Mesodermal cell (in vitro differentiated cells): Measurements from ENCODE around the gene TMEM98.
"Not testable (repeated sequence)": the region's sequence is repeated elsewhere in the genome, so short reads cannot be mapped to it uniquely, and the experiment has no call there.

Experiments
- H3K27ac ChIP-seq: 2 replicates; pipeline ENCODE4 v1.7.0; 2013; ENCODE audit warnings: mild to moderate bottlenecking, low read depth, low read length, moderate library complexity; ENCODE audit not compliant: severe bottlenecking
- H3K36me3 ChIP-seq: 2 replicates; pipeline ENCODE4 v1.7.1; 2013; ENCODE audit warnings: mild to moderate bottlenecking, low read length, moderate library complexity; ENCODE audit not compliant: control insufficient read depth, insufficient read depth
- H3K4me1 ChIP-seq: one replicate; pipeline ENCODE4 v1.7.1; 2013; ENCODE audit warnings: mild to moderate bottlenecking, low read length; ENCODE audit not compliant: insufficient read depth, control insufficient read depth, poor library complexity, severe bottlenecking
- H3K4me3 ChIP-seq: 2 replicates; pipeline ENCODE4 v1.7.0; 2013; ENCODE audit warnings: low read length, control low read depth, mild to moderate bottlenecking; ENCODE audit not compliant: insufficient read depth, poor library complexity, severe bottlenecking; ENCODE audit errors: extremely low read depth
- H3K9me3 ChIP-seq: 2 replicates; pipeline ENCODE4 v1.7.1; 2013; ENCODE audit warnings: mild to moderate bottlenecking, low read length, moderate library complexity; ENCODE audit not compliant: control insufficient read depth
- WGBS, 2 experiments: methylation state at CpG; one replicate each; pipeline ENCODE4 v1.1.5; 2013; ENCODE audit warnings: missing lambda C conversion rate in 2 of 2; ENCODE audit not compliant: insufficient coverage in 2 of 2; 5-methylcytosine and 5-hydroxymethylcytosine counted together

TMEM98 gene

GRCh38 chr17:32956240-32956970 is 28.5 kb downstream of the TMEM98 start:
- Histone ChIP-seq H3K36me3 (no peaks in the 10 kb centered on the region), H3K4me3 (no peak overlapping the region), H3K27ac (no peak overlapping the region), H3K4me1 (peaks cover 7% of the 10 kb centered on the region), H3K9me3 (no peaks in the 10 kb centered on the region)
- WGBS, 2 experiments, result 84 to 100% methylated on average over 3 of the region's 5 CpGs

- Histone ChIP-seq H3K4me1 (peaks cover 10% of the 10 kb centered on the region), H3K36me3 (no peaks in the 10 kb centered on the region), H3K9me3 (no peaks in the 10 kb centered on the region), H3K27ac (no peak overlapping the region), H3K4me3 (no peak overlapping the region)
- 45 to 50% methylated on average over 2 of the region's 2 CpGs for WGBS, 2 experiments
Measured at GRCh38 chr17:32958418-32958817, 30.5 kb downstream of the TMEM98 start.

DNA sequence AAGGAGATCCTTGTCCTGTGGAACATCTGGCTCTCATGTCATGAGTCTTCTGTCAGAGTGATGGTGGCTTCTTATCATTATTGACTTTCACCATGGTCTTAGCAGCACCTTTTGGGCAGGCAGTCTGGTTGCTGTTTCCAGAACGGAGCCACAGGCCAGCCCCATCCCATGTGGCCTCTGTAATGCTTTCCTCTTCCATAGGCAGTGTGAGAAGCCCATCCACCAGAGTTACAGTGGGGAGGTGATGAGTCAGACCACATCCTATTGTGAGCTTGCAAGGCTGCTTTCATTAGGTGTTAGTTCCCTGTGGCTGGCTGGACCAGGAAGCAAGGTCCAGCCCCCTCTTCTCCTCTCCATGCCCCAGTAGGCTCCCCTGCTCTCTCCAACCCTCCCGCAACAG is 32.9 kb downstream of the TMEM98 start:
- peaks cover 10% of the 10 kb centered on the region for H3K4me1 ChIP-seq
- no peaks in the 10 kb centered on the region for H3K9me3 ChIP-seq
- H3K36me3 ChIP-seq, result no peaks in the 10 kb centered on the region
- 80 to 83% methylated on average over 2 of the region's 2 CpGs for whole genome bisulfite sequencing, 2 experiments
- H3K4me3 ChIP-seq, result no peak overlapping the region
- peak overlapping the region; percentile 45 for H3K27ac ChIP-seq

DNA sequence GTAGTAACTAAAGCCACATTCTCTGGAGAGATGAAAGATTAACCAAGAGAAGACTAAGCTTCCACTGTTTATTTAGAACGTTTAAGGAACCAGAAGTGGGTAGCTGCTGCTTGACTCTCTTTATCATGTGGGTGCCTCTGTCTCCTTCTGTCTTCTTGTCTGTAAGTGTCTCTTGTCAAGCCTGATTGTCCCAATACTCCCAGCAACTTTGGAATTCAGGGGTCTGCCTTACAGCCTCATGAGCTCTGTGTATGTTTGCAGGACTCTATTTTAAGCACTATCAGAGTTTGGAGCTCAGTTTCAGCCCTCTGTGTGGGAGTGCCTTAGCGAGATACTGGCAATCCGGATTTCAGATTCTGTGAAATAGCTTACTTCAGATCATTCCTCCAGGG is 34.4 kb downstream of the TMEM98 start:
- peak overlapping the region; percentile 63 for H3K27ac ChIP-seq

GRCh38 chr17:32964541-32964940 is 36.6 kb downstream of the TMEM98 start:
- WGBS, 2 experiments, result 80 to 89% methylated on average over 11 of the region's 11 CpGs

More for the DNA sequence above, 34.4 kb downstream of the TMEM98 start:
- WGBS, 2 experiments, result 68 to 70% methylated on average over 2 of the region's 3 CpGs
- no peaks in the 10 kb centered on the region for H3K9me3 ChIP-seq
- no peak overlapping the region for H3K4me3 ChIP-seq
- H3K36me3 ChIP-seq, result no peaks in the 10 kb centered on the region
- peaks cover 10% of the 10 kb centered on the region for H3K4me1 ChIP-seq

GRCh38 chr17:32969231-32969630 is 41.3 kb downstream of the TMEM98 start:
- not testable (repeated sequence) for H3K27ac ChIP-seq, H3K4me1 ChIP-seq, H3K4me3 ChIP-seq, H3K36me3 ChIP-seq, H3K9me3 ChIP-seq
- WGBS, 2 experiments, result 86 to 100% methylated on average over 1 to 2 of the region's 4 CpGs

More at GRCh38 chr17:32964541-32964940, 36.6 kb downstream of the TMEM98 start:
- Histone ChIP-seq H3K4me1 (peaks cover 10% of the 10 kb centered on the region), H3K27ac (no peak overlapping the region), H3K4me3 (no peak overlapping the region), H3K9me3 (no peaks in the 10 kb centered on the region), H3K36me3 (no peaks in the 10 kb centered on the region)

GRCh38 chr17:32970281-32970680 is 42.3 kb downstream of the TMEM98 start:
- no peak overlapping the region for H3K27ac ChIP-seq
- H3K4me3 ChIP-seq, result no peak overlapping the region
- H3K36me3 ChIP-seq, result no peaks in the 10 kb centered on the region
- no peaks in the 10 kb centered on the region for H3K9me3 ChIP-seq
- no peaks in the 10 kb centered on the region for H3K4me1 ChIP-seq
- 79 to 90% methylated on average over 2 to 3 of the region's 3 CpGs for WGBS, 2 experiments

- no peaks in the 10 kb centered on the region for H3K36me3 ChIP-seq
- H3K27ac ChIP-seq, result no peak overlapping the region
- 80 to 100% methylated on average over 1 of the region's 1 CpG for WGBS, 2 experiments
- no peaks in the 10 kb centered on the region for H3K4me1 ChIP-seq
- H3K4me3 ChIP-seq, result no peak overlapping the region
- no peaks in the 10 kb centered on the region for H3K9me3 ChIP-seq
Measured at GRCh38 chr17:32971171-32971570, 43.2 kb downstream of the TMEM98 start.

DNA sequence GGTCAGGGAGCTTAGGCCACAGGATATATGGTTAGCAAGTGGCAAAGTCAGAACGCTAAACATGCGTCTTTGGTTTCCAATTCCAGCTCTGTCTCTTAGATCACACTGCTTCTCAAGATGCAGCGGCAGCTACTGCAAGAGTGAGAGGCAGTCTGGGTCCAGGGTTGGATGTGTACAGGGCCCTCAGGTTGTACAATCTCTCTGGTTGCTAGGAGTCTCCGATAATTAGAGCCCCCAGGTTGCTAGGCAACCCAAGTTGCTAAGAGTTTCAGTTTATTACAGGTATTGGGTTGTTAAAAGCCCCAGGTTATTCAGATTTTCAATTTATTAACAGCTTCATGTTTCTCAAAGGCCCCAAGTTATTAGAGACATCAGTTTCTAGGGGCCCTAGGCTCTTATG is 48.2 kb downstream of the TMEM98 start:
- Histone ChIP-seq H3K27ac (no peak overlapping the region), H3K4me1 (no peaks in the 10 kb centered on the region)
- 69 to 70% methylated on average over 4 of the region's 4 CpGs for WGBS, 2 experiments

DNA sequence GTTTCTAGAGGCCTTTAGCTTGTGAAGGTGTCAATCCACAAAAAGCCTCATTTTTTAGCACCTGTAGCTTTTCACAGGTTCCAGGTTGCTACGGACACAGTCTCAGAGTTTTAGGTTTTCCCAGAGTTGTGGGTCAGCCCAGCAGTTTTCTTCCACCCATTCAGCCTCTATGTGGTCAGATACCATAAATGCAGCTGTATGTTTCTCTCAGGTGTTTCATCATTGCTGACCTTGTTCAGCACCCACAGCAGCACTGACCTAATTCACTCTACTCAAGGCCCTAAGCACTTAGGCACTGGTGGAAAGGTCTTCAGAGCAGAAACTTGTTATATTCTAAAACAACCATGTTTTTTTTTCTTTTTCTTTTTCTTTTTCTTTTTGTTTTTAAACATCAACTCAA is 48.7 kb downstream of the TMEM98 start:
- no peaks in the 10 kb centered on the region for H3K36me3 ChIP-seq
- peaks cover 8% of the 10 kb centered on the region for H3K9me3 ChIP-seq
- 100% methylated on average over 1 of the region's 1 CpG for WGBS, 2 experiments
- H3K4me1 ChIP-seq, result no peaks in the 10 kb centered on the region
- no peak overlapping the region for H3K27ac ChIP-seq
- no peak overlapping the region for H3K4me3 ChIP-seq

More for the DNA sequence above, 48.2 kb downstream of the TMEM98 start:
- H3K4me3 ChIP-seq, result no peak overlapping the region
- H3K36me3 ChIP-seq, result no peaks in the 10 kb centered on the region
- peaks cover 3% of the 10 kb centered on the region for H3K9me3 ChIP-seq

GRCh38 chr17:32980230-32980629 is 52.3 kb downstream of the TMEM98 start:
- H3K9me3 ChIP-seq, result peaks cover 16% of the 10 kb centered on the region
- H3K4me3 ChIP-seq, result no peak overlapping the region
- H3K4me1 ChIP-seq, result no peaks in the 10 kb centered on the region
- H3K27ac ChIP-seq, result no peak overlapping the region
- WGBS, 2 experiments, result no CpG with 5 or more reads among the region's 2 CpGs
- H3K36me3 ChIP-seq, result no peaks in the 10 kb centered on the region
